HCT116 (cell line): ENCODE results near the gene FAM9B. TPM values are rescaled to one million over a fixed set of nuclear protein-coding genes. Genes with fewer than 3 reads are reported as not detected.

Source experiments
- ATAC-seq: fragments of 200-7000 bp; cut with Tn5 transposase; 2 replicates; pipeline ENCODE4 v1.9.1; 2020; ENCODE audit warnings: mild to moderate bottlenecking, moderate library complexity
- BruUV-seq: library from RNA; stranded (reverse); fragments of 400-500 nt; replicated peaks from 2 replicates; lab custom pipeline; 2021; lab: Mats Ljungman, UMichigan
- CTCF ChIA-PET: fragments of 300-600 bp; sonication (Branson Sonifier 250); formaldehyde crosslinking; loops from one replicate; lab custom pipeline; 2021; ENCODE audit warnings: antibody characterized with exemption; lab: Charles Lee
- POLR2A ChIA-PET: fragments of 300-600, 350-600 bp; sonication (Branson Sonifier 250); formaldehyde crosslinking; loops from one replicate; lab custom pipeline; 2021; ENCODE audit warnings: antibody characterized with exemption; lab: Charles Lee
- RAD21 ChIA-PET, 2 experiments: fragments of 300-600 bp; sonication (Branson Sonifier 250); formaldehyde crosslinking; loops; one replicate each; lab custom pipeline; 2023; ENCODE audit warnings: low total read pairs in 2 of 2; ENCODE audit not compliant: uncharacterized antibody in 2 of 2, unreplicated experiment in 2 of 2, low non-redundant PET in 1 of 2; lab: Charles Lee
- DNase-seq: peaks from one replicate; pipeline ENCODE4 v3.0.0-alpha.2; 2010; ENCODE audit warnings: low read depth, low spot score
- H2AFZ ChIP-seq: fragments of 200-600 bp; shearing (Covaris generic), sonication (generic); 2 replicates; pipeline ENCODE4 v1.6.1; 2017; ENCODE audit warnings: low read depth, mixed run types, mixed read lengths, antibody characterized with exemption, low read length; ENCODE audit not compliant: poor library complexity, severe bottlenecking
- H3K27ac ChIP-seq: 2 replicates; pipeline ENCODE4 v1.5.1; 2012; ENCODE audit warnings: low read depth, low read length
- H3K27me3 ChIP-seq: fragments of 200-600 bp; sonication (generic); 2 replicates; pipeline ENCODE4 v1.6.1; 2016; ENCODE audit warnings: mixed run types, low read length, mixed read lengths; ENCODE audit not compliant: insufficient read depth
- H3K36me3 ChIP-seq, 2 experiments: fragments of 200-500 bp in 1 of 2; fragments of 200-600 bp in 1 of 2; sonication (Bioruptor generic) in 1 of 2; sonication (generic) in 1 of 2; 2 replicates each; pipeline versions ENCODE4 v1.5.1 to v1.6.1; 2014 to 2016; ENCODE audit warnings: low read length in 2 of 2, inconsistent platforms in 1 of 2, mixed read lengths in 1 of 2, mixed run types in 1 of 2; ENCODE audit not compliant: insufficient read depth in 2 of 2, control insufficient read depth in 1 of 2
- H3K4me1 ChIP-seq, 2 experiments: fragments of 200-600 bp in 1 of 2; sonication (generic) in 1 of 2; 2 replicates each; pipeline versions ENCODE4 v1.5.1 to v1.6.1; 2012 to 2017; ENCODE audit warnings: low read length in 2 of 2, inconsistent platforms in 1 of 2, mild to moderate bottlenecking in 1 of 2, mixed read lengths in 1 of 2, mixed run types in 1 of 2, moderate library complexity in 1 of 2; ENCODE audit not compliant: insufficient read depth in 2 of 2, control insufficient read depth in 1 of 2
- H3K4me2 ChIP-seq: fragments of 200-600 bp; sonication (generic); 2 replicates; pipeline ENCODE4 v1.6.1; 2017; ENCODE audit warnings: mixed run types, low read length, mixed read lengths
- H3K4me3 ChIP-seq, 2 experiments: fragments of 200-600 bp in 1 of 2; sonication (generic) in 1 of 2; replicated peaks in 1 of 2; 2 replicates each; pipeline ENCODE4 v1.5.1; 2011 to 2016; ENCODE audit warnings: low read length in 2 of 2, control low read depth in 1 of 2, low read depth in 1 of 2, mild to moderate bottlenecking in 1 of 2, mixed read lengths in 1 of 2, mixed run types in 1 of 2
- H3K79me2 ChIP-seq: fragments of 200-600 bp; sonication (generic); 2 replicates; pipeline ENCODE4 v1.6.1; 2017; ENCODE audit warnings: mild to moderate bottlenecking, mixed run types, low read length, moderate library complexity, mixed read lengths; ENCODE audit not compliant: insufficient read depth
- H3K9ac ChIP-seq: fragments of 200-600 bp; sonication (generic); 2 replicates; pipeline ENCODE4 v1.6.1; 2016; ENCODE audit warnings: low read length, mixed read lengths
- H3K9me2 ChIP-seq: fragments of 200-600 bp; sonication (generic), shearing (Covaris generic); 2 replicates; pipeline ENCODE4 v1.6.1; 2017; ENCODE audit warnings: mixed run types, mild to moderate bottlenecking, moderate library complexity; ENCODE audit not compliant: insufficient read depth
- H3K9me3 ChIP-seq, 2 experiments: fragments of 200-500 bp in 1 of 2; fragments of 200-600 bp in 1 of 2; sonication (Bioruptor generic) in 1 of 2; sonication (generic) in 1 of 2; 2 replicates each; pipeline ENCODE4 v1.6.1; 2014 to 2017; ENCODE audit warnings: low read length in 2 of 2, mixed read lengths in 2 of 2, inconsistent platforms in 1 of 2, low read depth in 1 of 2, mild to moderate bottlenecking in 1 of 2, mixed run types in 1 of 2, moderate library complexity in 1 of 2; ENCODE audit not compliant: control insufficient read depth in 1 of 2, insufficient read depth in 1 of 2
- H4K20me1 ChIP-seq: fragments of 200-600 bp; sonication (generic), shearing (Covaris generic); 2 replicates; pipeline ENCODE4 v1.6.1; 2017; ENCODE audit warnings: mixed run types, mild to moderate bottlenecking, moderate library complexity; ENCODE audit not compliant: insufficient read depth
- ATF3 ChIP-seq: IDR thresholded peaks from 2 replicates; pipeline ENCODE4 v1.6.1; 2012
- CBX3 ChIP-seq: IDR thresholded peaks from 2 replicates; pipeline ENCODE4 v1.6.1; 2012; ENCODE audit warnings: low read depth
- CEBPB ChIP-seq: IDR thresholded peaks from 2 replicates; pipeline ENCODE4 v1.6.1; 2012; ENCODE audit warnings: low read depth
- CTCF ChIP-seq, 3 experiments: fragments of 200-600 bp in 1 of 3; sonication (generic) in 1 of 3; IDR thresholded peaks in 2 of 3; conservative IDR thresholded peaks in 1 of 3; 2 replicates each; pipeline ENCODE4 v1.5.1; 2012 to 2017; ENCODE audit warnings: low read depth in 2 of 3, low read length in 2 of 3, antibody characterized with exemption in 1 of 3, borderline replicate concordance in 1 of 3, control low read depth in 1 of 3, mild to moderate bottlenecking in 1 of 3, mixed read lengths in 1 of 3, mixed run types in 1 of 3, moderate library complexity in 1 of 3; ENCODE audit not compliant: insufficient read depth in 1 of 3
- EGR1 ChIP-seq: IDR thresholded peaks from 2 replicates; pipeline ENCODE4 v1.6.1; 2012; ENCODE audit warnings: low read depth
- ELF1 ChIP-seq: IDR thresholded peaks from 2 replicates; pipeline ENCODE4 v1.6.1; 2012; ENCODE audit warnings: low read depth, borderline replicate concordance
- EZH2phosphoT487 ChIP-seq: fragments of 200-600 bp; IDR thresholded peaks from 2 replicates; pipeline ENCODE4 v1.6.1; 2018; ENCODE audit warnings: antibody characterized with exemption, borderline replicate concordance
- FOSL1 ChIP-seq: IDR thresholded peaks from 2 replicates; pipeline ENCODE4 v1.6.1; 2012; ENCODE audit warnings: low read depth
- JUND ChIP-seq: IDR thresholded peaks from 2 replicates; pipeline ENCODE4 v1.6.1; 2012
- POLR2A ChIP-seq: IDR thresholded peaks from 2 replicates; pipeline ENCODE4 v1.7.0; 2011; ENCODE audit warnings: borderline replicate concordance; ENCODE audit not compliant: insufficient read depth, insufficient read length; ENCODE audit errors: extremely low read depth
- POLR2AphosphoS5 ChIP-seq: IDR thresholded peaks from 2 replicates; pipeline ENCODE4 v1.6.1; 2011; ENCODE audit warnings: mild to moderate bottlenecking, low read depth, low read length, moderate library complexity
- RAD21 ChIP-seq: IDR thresholded peaks from 2 replicates; pipeline ENCODE4 v1.6.1; 2012; ENCODE audit warnings: low read depth, mild to moderate bottlenecking
- REST ChIP-seq: IDR thresholded peaks from 2 replicates; pipeline ENCODE4 v1.6.1; 2012; ENCODE audit warnings: low read depth
- SIN3A ChIP-seq: IDR thresholded peaks from 2 replicates; pipeline ENCODE4 v1.6.1; 2012; ENCODE audit warnings: low read depth
- SP1 ChIP-seq: IDR thresholded peaks from 2 replicates; pipeline ENCODE4 v1.6.1; 2012; ENCODE audit warnings: low read depth
- YY1 ChIP-seq: IDR thresholded peaks from 2 replicates; pipeline ENCODE4 v1.6.1; 2011; ENCODE audit warnings: low read length, low read depth, moderate library complexity, mild to moderate bottlenecking; ENCODE audit not compliant: insufficient replicate concordance; ENCODE audit errors: extremely low read depth
- ZBTB33 ChIP-seq: IDR thresholded peaks from 2 replicates; pipeline ENCODE4 v1.6.1; 2011; ENCODE audit warnings: mild to moderate bottlenecking, low read length, moderate library complexity; ENCODE audit not compliant: insufficient replicate concordance; ENCODE audit errors: extremely low read depth
- ZFX ChIP-seq: fragments of 450-650 bp; IDR thresholded peaks from 2 replicates; pipeline ENCODE4 v1.6.1; 2017
- ZNF274 ChIP-seq: fragments of 200-500 bp; sonication (Bioruptor generic); IDR thresholded peaks from 2 replicates; pipeline ENCODE4 v1.6.1; 2014; ENCODE audit warnings: mild to moderate bottlenecking, low read depth, low read length, inconsistent platforms
- intact Hi-C: fragments of 100-400 bp; cut with micrococcal nuclease; formaldehyde crosslinking; loops from 2 replicates; pipeline ENCODE4 v1.10.0; 2022
- total RNA-seq: library from RNA; stranded (reverse); gene quantifications from one replicate; pipeline ENCODE4 v1.2.1, GENCODE V29; 2021; ENCODE audit not compliant: unreplicated experiment

FAM9B gene
- total RNA-seq, 1 experiment from 2014 or later = not detected

GRCh38 chrX:9072281-9072680 lies 38.4 kb upstream of the FAM9B start:
- no peaks in the 10 kb centered on the region for H3K27me3 ChIP-seq
- CTCF ChIA-PET = no interaction called here
- no peak overlapping the region for H3K4me2 ChIP-seq
- POLR2A ChIA-PET = no interaction called here
- TF ChIP-seq JUND = no peak
- TF ChIP-seq FOSL1 = no peak
- TF ChIP-seq ZNF274 = no peak
- no peak for TF ChIP-seq CBX3
- no peak for TF ChIP-seq RAD21
- no peak for TF ChIP-seq ELF1
- TF ChIP-seq SIN3A = no peak
- TF ChIP-seq YY1 = no peak
- TF ChIP-seq REST = no peak
- TF ChIP-seq ZFX = no peak
- no peak for TF ChIP-seq ATF3
- TF ChIP-seq CTCF (IDR thresholded peaks at IDR 0.05 in 2 of 3, conservative IDR thresholded peaks at IDR 0.05 in 1 of 3; ENCODE audit: borderline replicate concordance in 1 of 3, insufficient read depth in 1 of 3, low read depth in 2 of 3, low read length in 2 of 3) = no peak
- no peak for TF ChIP-seq ZBTB33
- TF ChIP-seq POLR2A = no peak
- TF ChIP-seq CEBPB = no peak
- no peak for TF ChIP-seq EZH2phosphoT487
- TF ChIP-seq EGR1 = no peak
- no peak for TF ChIP-seq SP1
- no peak for TF ChIP-seq POLR2AphosphoS5
- DNase-seq (no peak), ATAC-seq (no peak)
- H3K4me3 ChIP-seq = no peak overlapping the region
- no peaks in the 10 kb centered on the region for H3K79me2 ChIP-seq
- H3K9ac ChIP-seq = no peak overlapping the region
- intact Hi-C loops = no loop called here
- H3K9me3 ChIP-seq = no peaks in the 10 kb centered on the region
- H3K9me2 ChIP-seq = no peaks in the 10 kb centered on the region
- RAD21 ChIA-PET = no interaction called here
- H4K20me1 ChIP-seq = no peaks in the 10 kb centered on the region
- H3K27ac ChIP-seq = no peak overlapping the region
- BruUV-seq = no TSS peak
- no peak overlapping the region for H2AFZ ChIP-seq
- H3K36me3 ChIP-seq = no peaks in the 10 kb centered on the region
- no peaks in the 10 kb centered on the region for H3K4me1 ChIP-seq
